Smooth muscle cell (in vitro differentiated cells): ENCODE measurements around the gene PYGL. TPM values are rescaled to one million over a fixed set of nuclear protein-coding genes. Genes with fewer than 3 reads are reported as not detected.
A peak's percentile ranks its signal among the peaks of the same experiment; 100 is the strongest.

Experiments used
- DNase-seq: peaks from one replicate; lab custom pipeline; 2025; ENCODE audit not compliant: unreplicated experiment; lab: John Stamatoyannopoulos, UW
- H2AFZ ChIP-seq: fragments of 200-600 bp; sonication (generic); 2 replicates; pipeline ENCODE4 v1.6.0; 2016; ENCODE audit warnings: antibody characterized with exemption, low read depth, mild to moderate bottlenecking
- H3F3A ChIP-seq: fragments of 200-600 bp; sonication (generic); 2 replicates; pipeline ENCODE4 v1.6.0; 2017; ENCODE audit warnings: antibody characterized with exemption, low read depth
- H3K27ac ChIP-seq: fragments of 200-600 bp; sonication (generic); 2 replicates; pipeline ENCODE4 v1.5.1; 2016; ENCODE audit warnings: low read depth, mild to moderate bottlenecking
- H3K27me3 ChIP-seq: fragments of 200-600 bp; sonication (generic); 2 replicates; pipeline ENCODE4 v1.6.1; 2016; ENCODE audit warnings: low read depth, mild to moderate bottlenecking
- H3K36me3 ChIP-seq: fragments of 200-600 bp; sonication (generic); 2 replicates; pipeline ENCODE4 v1.5.1; 2016; ENCODE audit warnings: low read depth
- H3K4me1 ChIP-seq: fragments of 200-600 bp; sonication (generic); 2 replicates; pipeline ENCODE4 v1.5.1; 2016; ENCODE audit warnings: low read depth
- H3K4me2 ChIP-seq: fragments of 200-600 bp; sonication (generic); 2 replicates; pipeline ENCODE4 v1.6.0; 2016; ENCODE audit warnings: mild to moderate bottlenecking
- H3K4me3 ChIP-seq: fragments of 200-600 bp; sonication (generic); 2 replicates; pipeline ENCODE4 v1.5.1; 2016; ENCODE audit warnings: mild to moderate bottlenecking
- H3K79me2 ChIP-seq: fragments of 200-600 bp; sonication (generic); 2 replicates; pipeline ENCODE4 v1.6.0; 2016; ENCODE audit warnings: low read depth, mild to moderate bottlenecking
- H3K9ac ChIP-seq: fragments of 200-600 bp; sonication (generic); 2 replicates; pipeline ENCODE4 v1.6.0; 2016; ENCODE audit warnings: low read depth
- H3K9me3 ChIP-seq: fragments of 200-600 bp; sonication (generic); replicated peaks from 2 replicates; pipeline ENCODE4 v1.5.1; 2016; ENCODE audit warnings: low read depth
- H4K20me1 ChIP-seq: fragments of 200-600 bp; sonication (generic); 2 replicates; pipeline ENCODE4 v1.6.0; 2016; ENCODE audit warnings: low read depth
- CTCF ChIP-seq: fragments of 200-600 bp; sonication (generic); IDR thresholded peaks from 2 replicates; pipeline ENCODE4 v1.5.1; 2017; ENCODE audit warnings: borderline replicate concordance, mild to moderate bottlenecking, antibody characterized with exemption; ENCODE audit not compliant: insufficient read depth, poor library complexity, severe bottlenecking
- WGBS: methylation state at CpG from one replicate; pipeline ENCODE4 v1.1.7; 2016; ENCODE audit warnings: low lambda C conversion rate; 5-methylcytosine and 5-hydroxymethylcytosine counted together
- polyA plus RNA-seq: library from polyadenylated mRNA; unstranded; fragments of >200 nt; fragmentation: Nextera tagmentation; extraction: Ambion mirVana; gene quantifications from 2 replicates; pipeline ENCODE4 v1.2.1, GENCODE V29; 2016
- total RNA-seq: library from RNA; depleted of rRNA; stranded (reverse); fragments of >200 nt; gene quantifications from 2 replicates; pipeline ENCODE4 v1.2.3, GENCODE V29; 2014

The PYGL gene
- total RNA-seq (28.8 and 43.0 TPM in 2 replicates), polyA plus RNA-seq (23.4 and 29.7 TPM in 2 replicates)

- H3F3A ChIP-seq = peaks cover 11% of the 10 kb centered on the region
These were observed at the start of gene PYGL for GRCh38 chr14:50943943-50944646. PYGL (minus strand) TSS chr14:50944483; CDS start chr14:50944403, 80 bp downstream.

GRCh38 chr14:50985859-50986331 lies 41.6 kb upstream of the PYGL start:
- H3K36me3 ChIP-seq = no peaks in the 10 kb centered on the region
- H3K27me3 ChIP-seq = peaks cover 44% of the 10 kb centered on the region
- no peak overlapping the region for H3K4me3 ChIP-seq
- no peaks in the 10 kb centered on the region for H3K79me2 ChIP-seq
- 46% methylated on average over 12 of the region's 12 CpGs for WGBS
- H3K9ac ChIP-seq = no peak overlapping the region
- H2AFZ ChIP-seq = no peak overlapping the region
- no peaks in the 10 kb centered on the region for H4K20me1 ChIP-seq
- peaks cover 9% of the 10 kb centered on the region for H3K4me1 ChIP-seq
- no peak overlapping the region for H3K4me2 ChIP-seq
- no peaks in the 10 kb centered on the region for H3F3A ChIP-seq
- no peaks in the 10 kb centered on the region for H3K9me3 ChIP-seq
- DNase-seq = no peak
- no peak overlapping the region for H3K27ac ChIP-seq
- no peak for TF ChIP-seq CTCF

More at GRCh38 chr14:50943943-50944646, at the start of gene PYGL:
- H3K36me3 ChIP-seq = no peaks in the 10 kb centered on the region
- H3K79me2 ChIP-seq = no peaks in the 10 kb centered on the region
- peak; percentile 46 for DNase-seq
- no peaks in the 10 kb centered on the region for H4K20me1 ChIP-seq
- H3K27me3 ChIP-seq = no peaks in the 10 kb centered on the region
- peak within 1 kb of the TSS; percentile 92 for H3K4me2 ChIP-seq
- peak within 1 kb of the TSS; percentile 77 for H3K4me3 ChIP-seq
- H2AFZ ChIP-seq = peak within 1 kb of the TSS; percentile 96
- WGBS = 2% methylated on average over 49 of the region's 74 CpGs
- H3K4me1 ChIP-seq = peaks cover 6% of the 10 kb centered on the region
- peak within 1 kb of the TSS; percentile 29 for H3K9ac ChIP-seq
- H3K27ac ChIP-seq = peak within 1 kb of the TSS; percentile 36
- TF ChIP-seq CTCF = no peak
- no peaks in the 10 kb centered on the region for H3K9me3 ChIP-seq

GRCh38 chr14:50985124-50985858 lies 41.0 kb upstream of the PYGL start:
- no peak for DNase-seq
- 86% methylated on average over 13 of the region's 13 CpGs for WGBS

More at GRCh38 chr14:50985124-50985858, 41.0 kb upstream of the PYGL start:
- no peak for TF ChIP-seq CTCF
- Histone ChIP-seq H3K4me2 (peak overlapping the region; percentile 7), H3F3A (no peaks in the 10 kb centered on the region), H3K4me3 (no peak overlapping the region), H3K9me3 (no peaks in the 10 kb centered on the region), H3K4me1 (peaks cover 9% of the 10 kb centered on the region), H2AFZ (peak overlapping the region; percentile 36), H3K36me3 (no peaks in the 10 kb centered on the region), H3K9ac (no peak overlapping the region), H3K27ac (no peak overlapping the region), H3K79me2 (no peaks in the 10 kb centered on the region), H4K20me1 (no peaks in the 10 kb centered on the region), H3K27me3 (peaks cover 47% of the 10 kb centered on the region)
